ENCODE measurements around the gene ID2. TPM values are rescaled to one million over a fixed set of nuclear protein-coding genes. Genes with fewer than 3 reads are reported as not detected.

The ID2 gene
- polyA plus RNA-seq, 1 donor from 2014 or later, result 71.6 TPM

DNA sequence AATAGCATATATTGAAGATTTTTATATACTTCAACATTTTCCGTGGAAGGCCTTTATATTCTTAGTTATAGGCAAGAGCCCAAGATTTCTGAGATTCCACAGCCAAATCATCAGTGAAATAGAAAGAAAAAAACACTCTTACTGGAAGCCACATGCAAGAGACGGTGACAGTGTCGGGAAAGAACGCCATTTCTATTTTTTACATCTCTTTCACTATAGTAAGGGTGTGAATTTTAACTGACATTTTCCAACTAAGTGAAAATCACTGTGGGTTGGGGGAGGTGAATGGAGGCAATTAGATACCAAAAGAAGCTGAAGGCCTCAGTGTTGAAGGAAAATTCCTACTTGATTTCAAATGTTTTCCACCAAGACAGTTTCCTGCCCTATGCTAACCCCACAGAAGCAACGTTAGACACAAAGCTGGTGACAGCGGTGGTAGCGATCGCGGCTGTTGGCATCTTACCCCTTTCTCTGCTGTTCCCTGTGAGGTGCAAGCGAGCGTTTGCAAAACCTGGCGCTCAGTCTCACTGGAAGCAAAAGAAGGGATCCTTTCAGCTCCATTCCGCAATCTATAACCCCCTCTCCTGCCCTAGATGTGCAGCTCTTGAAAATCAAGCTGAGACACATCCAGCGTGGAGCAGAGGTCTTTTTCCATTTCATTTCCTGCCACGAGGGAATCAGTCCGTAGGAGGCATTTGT lies 20.0 kb downstream of the ID2 start:
- H3K4me3 ChIP-seq (ENCODE audit: low read length), result no peak overlapping the region

DNA sequence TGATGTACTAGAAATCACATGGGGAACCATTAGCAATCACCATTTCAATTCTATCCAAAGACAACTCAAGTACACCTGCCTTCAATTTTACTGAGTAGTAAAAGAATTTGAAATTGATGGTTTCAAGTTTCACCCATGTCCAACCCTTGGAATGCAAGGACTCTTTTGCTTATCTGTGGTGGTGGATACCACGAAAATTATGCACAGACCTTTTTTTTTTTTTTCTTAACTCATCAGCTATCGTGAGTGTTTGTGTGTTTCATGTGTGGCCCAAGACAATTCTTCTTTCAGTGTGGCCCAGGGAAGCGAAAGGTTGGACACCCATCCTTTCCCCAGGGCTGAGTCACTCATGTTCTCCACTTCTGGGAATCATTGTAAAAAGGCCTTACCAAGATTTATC lies 23.1 kb downstream of the ID2 start:
- no peak overlapping the region for H3K27ac ChIP-seq (ENCODE audit: low read length)
- TF ChIP-seq EZH2 (IDR thresholded peaks at IDR 0.05; ENCODE audit: borderline replicate concordance, insufficient read depth, low read length, poor library complexity, severe bottlenecking) (no peak), POLR2AphosphoS5 (IDR thresholded peaks at IDR 0.05) (no peak), TAF1 (IDR thresholded peaks at IDR 0.05; ENCODE audit: low read depth) (no peak), SMC3 (conservative IDR thresholded peaks at IDR 0.05; ENCODE audit: poor library complexity) (no peak), MXI1 (conservative IDR thresholded peaks at IDR 0.05; ENCODE audit: poor library complexity, severe bottlenecking) (no peak), RAD21 (conservative IDR thresholded peaks at IDR 0.05) (no peak), EP300 (conservative IDR thresholded peaks at IDR 0.05; ENCODE audit: poor library complexity, severe bottlenecking) (no peak)
- TF ChIP-seq, protein P1, sequence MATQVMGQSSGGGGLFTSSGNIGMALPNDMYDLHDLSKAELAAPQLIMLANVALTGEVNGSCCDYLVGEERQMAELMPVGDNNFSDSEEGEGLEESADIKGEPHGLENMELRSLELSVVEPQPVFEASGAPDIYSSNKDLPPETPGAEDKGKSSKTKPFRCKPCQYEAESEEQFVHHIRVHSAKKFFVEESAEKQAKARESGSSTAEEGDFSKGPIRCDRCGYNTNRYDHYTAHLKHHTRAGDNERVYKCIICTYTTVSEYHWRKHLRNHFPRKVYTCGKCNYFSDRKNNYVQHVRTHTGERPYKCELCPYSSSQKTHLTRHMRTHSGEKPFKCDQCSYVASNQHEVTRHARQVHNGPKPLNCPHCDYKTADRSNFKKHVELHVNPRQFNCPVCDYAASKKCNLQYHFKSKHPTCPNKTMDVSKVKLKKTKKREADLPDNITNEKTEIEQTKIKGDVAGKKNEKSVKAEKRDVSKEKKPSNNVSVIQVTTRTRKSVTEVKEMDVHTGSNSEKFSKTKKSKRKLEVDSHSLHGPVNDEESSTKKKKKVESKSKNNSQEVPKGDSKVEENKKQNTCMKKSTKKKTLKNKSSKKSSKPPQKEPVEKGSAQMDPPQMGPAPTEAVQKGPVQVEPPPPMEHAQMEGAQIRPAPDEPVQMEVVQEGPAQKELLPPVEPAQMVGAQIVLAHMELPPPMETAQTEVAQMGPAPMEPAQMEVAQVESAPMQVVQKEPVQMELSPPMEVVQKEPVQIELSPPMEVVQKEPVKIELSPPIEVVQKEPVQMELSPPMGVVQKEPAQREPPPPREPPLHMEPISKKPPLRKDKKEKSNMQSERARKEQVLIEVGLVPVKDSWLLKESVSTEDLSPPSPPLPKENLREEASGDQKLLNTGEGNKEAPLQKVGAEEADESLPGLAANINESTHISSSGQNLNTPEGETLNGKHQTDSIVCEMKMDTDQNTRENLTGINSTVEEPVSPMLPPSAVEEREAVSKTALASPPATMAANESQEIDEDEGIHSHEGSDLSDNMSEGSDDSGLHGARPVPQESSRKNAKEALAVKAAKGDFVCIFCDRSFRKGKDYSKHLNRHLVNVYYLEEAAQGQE (IDR thresholded peaks at IDR 0.05; ENCODE audit: borderline replicate concordance), result no peak
- TF ChIP-seq, protein P2, sequence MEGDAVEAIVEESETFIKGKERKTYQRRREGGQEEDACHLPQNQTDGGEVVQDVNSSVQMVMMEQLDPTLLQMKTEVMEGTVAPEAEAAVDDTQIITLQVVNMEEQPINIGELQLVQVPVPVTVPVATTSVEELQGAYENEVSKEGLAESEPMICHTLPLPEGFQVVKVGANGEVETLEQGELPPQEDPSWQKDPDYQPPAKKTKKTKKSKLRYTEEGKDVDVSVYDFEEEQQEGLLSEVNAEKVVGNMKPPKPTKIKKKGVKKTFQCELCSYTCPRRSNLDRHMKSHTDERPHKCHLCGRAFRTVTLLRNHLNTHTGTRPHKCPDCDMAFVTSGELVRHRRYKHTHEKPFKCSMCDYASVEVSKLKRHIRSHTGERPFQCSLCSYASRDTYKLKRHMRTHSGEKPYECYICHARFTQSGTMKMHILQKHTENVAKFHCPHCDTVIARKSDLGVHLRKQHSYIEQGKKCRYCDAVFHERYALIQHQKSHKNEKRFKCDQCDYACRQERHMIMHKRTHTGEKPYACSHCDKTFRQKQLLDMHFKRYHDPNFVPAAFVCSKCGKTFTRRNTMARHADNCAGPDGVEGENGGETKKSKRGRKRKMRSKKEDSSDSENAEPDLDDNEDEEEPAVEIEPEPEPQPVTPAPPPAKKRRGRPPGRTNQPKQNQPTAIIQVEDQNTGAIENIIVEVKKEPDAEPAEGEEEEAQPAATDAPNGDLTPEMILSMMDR (IDR thresholded peaks at IDR 0.05; ENCODE audit: poor library complexity, severe bottlenecking), result no peak
- H4K20me1 ChIP-seq (ENCODE audit: insufficient read depth), result no peaks in the 10 kb centered on the region
- H3K9me2 ChIP-seq (ENCODE audit: insufficient read depth, low read length), result no peaks in the 10 kb centered on the region
- no peak overlapping the region for H2AFZ ChIP-seq (ENCODE audit: low read depth, low read length)
- H3K9ac ChIP-seq (ENCODE audit: low read length), result no peak overlapping the region
- H3K9me3 ChIP-seq (ENCODE audit: low read length), result no peaks in the 10 kb centered on the region
- H3F3A ChIP-seq (ENCODE audit: insufficient read depth, low read length, poor library complexity, severe bottlenecking), result no peaks in the 10 kb centered on the region
- no peaks in the 10 kb centered on the region for H3K27me3 ChIP-seq (ENCODE audit: insufficient read depth, low read depth, low read length)
- no peak overlapping the region for H3K4me3 ChIP-seq (ENCODE audit: low read length)
- H3K79me2 ChIP-seq (replicated peaks; ENCODE audit: insufficient read depth, low read length), result no peaks in the 10 kb centered on the region
- no peaks in the 10 kb centered on the region for H3K36me3 ChIP-seq (ENCODE audit: insufficient read depth, low read length)
- no peak overlapping the region for H3K4me2 ChIP-seq (ENCODE audit: low read length)

More for the DNA sequence above, 20.0 kb downstream of the ID2 start:
- no peak overlapping the region for H2AFZ ChIP-seq (ENCODE audit: low read depth, low read length)
- no peak overlapping the region for H3K27ac ChIP-seq (ENCODE audit: low read length)
- TF ChIP-seq EP300 (conservative IDR thresholded peaks at IDR 0.05; ENCODE audit: poor library complexity, severe bottlenecking), result no peak
- TF ChIP-seq TAF1 (IDR thresholded peaks at IDR 0.05; ENCODE audit: low read depth), result no peak
- no peak for TF ChIP-seq EZH2 (IDR thresholded peaks at IDR 0.05; ENCODE audit: borderline replicate concordance, insufficient read depth, low read length, poor library complexity, severe bottlenecking)
- TF ChIP-seq, protein P1 (IDR thresholded peaks at IDR 0.05; ENCODE audit: borderline replicate concordance), result no peak
- TF ChIP-seq POLR2AphosphoS5 (IDR thresholded peaks at IDR 0.05), result no peak
- TF ChIP-seq MXI1 (conservative IDR thresholded peaks at IDR 0.05; ENCODE audit: poor library complexity, severe bottlenecking), result no peak
- TF ChIP-seq SMC3 (conservative IDR thresholded peaks at IDR 0.05; ENCODE audit: poor library complexity), result no peak
- no peak for TF ChIP-seq RAD21 (conservative IDR thresholded peaks at IDR 0.05)
- TF ChIP-seq, protein P2 (IDR thresholded peaks at IDR 0.05; ENCODE audit: poor library complexity, severe bottlenecking), result no peak
- no peaks in the 10 kb centered on the region for H4K20me1 ChIP-seq (ENCODE audit: insufficient read depth)
- no peaks in the 10 kb centered on the region for H3K79me2 ChIP-seq (replicated peaks; ENCODE audit: insufficient read depth, low read length)
- H3K4me2 ChIP-seq (ENCODE audit: low read length), result no peak overlapping the region
- no peaks in the 10 kb centered on the region for H3K27me3 ChIP-seq (ENCODE audit: insufficient read depth, low read depth, low read length)
- no peaks in the 10 kb centered on the region for H3K9me3 ChIP-seq (ENCODE audit: low read length)
- H3K9me2 ChIP-seq (ENCODE audit: insufficient read depth, low read length), result no peaks in the 10 kb centered on the region
- no peak overlapping the region for H3K9ac ChIP-seq (ENCODE audit: low read length)
- H3F3A ChIP-seq (ENCODE audit: insufficient read depth, low read length, poor library complexity, severe bottlenecking), result no peaks in the 10 kb centered on the region
- H3K36me3 ChIP-seq (ENCODE audit: insufficient read depth, low read length), result no peaks in the 10 kb centered on the region

Measured in neural cell (in vitro differentiated cells).